GM12892 (cell line): Measurements from ENCODE around the gene FNDC1.

Experiments used
- POLR2A ChIP-seq: IDR thresholded peaks from 2 replicates; pipeline ENCODE4 v1.6.1; 2011; ENCODE audit warnings: low read depth, low read length, control low read depth
- POLR2AphosphoS5 ChIP-seq: IDR thresholded peaks from 2 replicates; pipeline ENCODE4 v1.6.1; 2011; ENCODE audit warnings: low read depth, low read length, control low read depth
- TAF1 ChIP-seq: IDR thresholded peaks from 2 replicates; pipeline ENCODE4 v1.6.1; 2011; ENCODE audit warnings: low read depth, mild to moderate bottlenecking, control low read depth, low read length, borderline replicate concordance

GRCh38 chr6:159170333-159170672 is 1.1 kb downstream of the FNDC1 start:
- TF ChIP-seq POLR2A (no peak), POLR2AphosphoS5 (no peak), TAF1 (no peak)
